ENCODE data around the gene COX20.

GRCh38 chr1:244851546-244852231 lies 16.2 kb downstream of the COX20 start:
- TF ChIP-seq, protein P1, sequence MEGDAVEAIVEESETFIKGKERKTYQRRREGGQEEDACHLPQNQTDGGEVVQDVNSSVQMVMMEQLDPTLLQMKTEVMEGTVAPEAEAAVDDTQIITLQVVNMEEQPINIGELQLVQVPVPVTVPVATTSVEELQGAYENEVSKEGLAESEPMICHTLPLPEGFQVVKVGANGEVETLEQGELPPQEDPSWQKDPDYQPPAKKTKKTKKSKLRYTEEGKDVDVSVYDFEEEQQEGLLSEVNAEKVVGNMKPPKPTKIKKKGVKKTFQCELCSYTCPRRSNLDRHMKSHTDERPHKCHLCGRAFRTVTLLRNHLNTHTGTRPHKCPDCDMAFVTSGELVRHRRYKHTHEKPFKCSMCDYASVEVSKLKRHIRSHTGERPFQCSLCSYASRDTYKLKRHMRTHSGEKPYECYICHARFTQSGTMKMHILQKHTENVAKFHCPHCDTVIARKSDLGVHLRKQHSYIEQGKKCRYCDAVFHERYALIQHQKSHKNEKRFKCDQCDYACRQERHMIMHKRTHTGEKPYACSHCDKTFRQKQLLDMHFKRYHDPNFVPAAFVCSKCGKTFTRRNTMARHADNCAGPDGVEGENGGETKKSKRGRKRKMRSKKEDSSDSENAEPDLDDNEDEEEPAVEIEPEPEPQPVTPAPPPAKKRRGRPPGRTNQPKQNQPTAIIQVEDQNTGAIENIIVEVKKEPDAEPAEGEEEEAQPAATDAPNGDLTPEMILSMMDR (conservative IDR thresholded peaks at IDR 0.05): no peak
- TF ChIP-seq ZFX (IDR thresholded peaks at IDR 0.05): no peak
